Measurements from ENCODE around the gene ACOT12. TPM values are rescaled to one million over a fixed set of nuclear protein-coding genes. Genes with fewer than 3 reads are reported as not detected.
"Not testable (repeated sequence)": the region's sequence is repeated elsewhere in the genome, so short reads cannot be mapped to it uniquely, and the experiment has no call there.

The ACOT12 gene
- total RNA-seq, 4 donors from 2014 or later, result 0.55 TPM; not detected in 3

DNA sequence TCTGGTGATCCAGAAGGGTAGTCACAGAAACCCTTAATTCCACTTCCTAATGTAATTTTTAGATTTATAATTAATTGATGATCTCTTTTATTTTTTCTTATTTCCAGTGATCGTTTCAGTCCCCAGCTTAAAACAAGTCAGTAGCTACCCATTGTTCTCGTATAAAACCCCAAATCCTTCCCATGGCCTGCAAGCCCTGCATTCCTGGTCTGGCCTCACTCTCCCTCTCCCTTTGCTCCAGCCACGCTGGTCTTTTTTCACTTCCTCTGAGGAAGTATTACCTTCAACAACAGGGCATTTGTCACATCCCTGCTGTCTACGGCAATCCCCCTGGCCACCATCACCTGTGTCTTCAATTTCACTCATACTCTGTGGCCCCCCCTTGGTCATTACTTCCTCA, 44.8 kb downstream of the ACOT12 start:
- intact Hi-C loops (cut with DNase I; ENCODE audit: low total_unique reads), result no loop called here
- no peak overlapping the region for H3K4me3 ChIP-seq
- TF ChIP-seq POLR2A (IDR thresholded peaks at IDR 0.05), result no peak
- TF ChIP-seq, protein P1, sequence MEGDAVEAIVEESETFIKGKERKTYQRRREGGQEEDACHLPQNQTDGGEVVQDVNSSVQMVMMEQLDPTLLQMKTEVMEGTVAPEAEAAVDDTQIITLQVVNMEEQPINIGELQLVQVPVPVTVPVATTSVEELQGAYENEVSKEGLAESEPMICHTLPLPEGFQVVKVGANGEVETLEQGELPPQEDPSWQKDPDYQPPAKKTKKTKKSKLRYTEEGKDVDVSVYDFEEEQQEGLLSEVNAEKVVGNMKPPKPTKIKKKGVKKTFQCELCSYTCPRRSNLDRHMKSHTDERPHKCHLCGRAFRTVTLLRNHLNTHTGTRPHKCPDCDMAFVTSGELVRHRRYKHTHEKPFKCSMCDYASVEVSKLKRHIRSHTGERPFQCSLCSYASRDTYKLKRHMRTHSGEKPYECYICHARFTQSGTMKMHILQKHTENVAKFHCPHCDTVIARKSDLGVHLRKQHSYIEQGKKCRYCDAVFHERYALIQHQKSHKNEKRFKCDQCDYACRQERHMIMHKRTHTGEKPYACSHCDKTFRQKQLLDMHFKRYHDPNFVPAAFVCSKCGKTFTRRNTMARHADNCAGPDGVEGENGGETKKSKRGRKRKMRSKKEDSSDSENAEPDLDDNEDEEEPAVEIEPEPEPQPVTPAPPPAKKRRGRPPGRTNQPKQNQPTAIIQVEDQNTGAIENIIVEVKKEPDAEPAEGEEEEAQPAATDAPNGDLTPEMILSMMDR (IDR thresholded peaks at IDR 0.05), result no peak
- H3K4me1 ChIP-seq, result no peaks in the 10 kb centered on the region
- H3K27me3 ChIP-seq, result no peaks in the 10 kb centered on the region
- H3K9me3 ChIP-seq, result no peaks in the 10 kb centered on the region
- no peak overlapping the region for H3K27ac ChIP-seq
- no peak for DNase-seq
- H3K36me3 ChIP-seq, result no peaks in the 10 kb centered on the region

DNA sequence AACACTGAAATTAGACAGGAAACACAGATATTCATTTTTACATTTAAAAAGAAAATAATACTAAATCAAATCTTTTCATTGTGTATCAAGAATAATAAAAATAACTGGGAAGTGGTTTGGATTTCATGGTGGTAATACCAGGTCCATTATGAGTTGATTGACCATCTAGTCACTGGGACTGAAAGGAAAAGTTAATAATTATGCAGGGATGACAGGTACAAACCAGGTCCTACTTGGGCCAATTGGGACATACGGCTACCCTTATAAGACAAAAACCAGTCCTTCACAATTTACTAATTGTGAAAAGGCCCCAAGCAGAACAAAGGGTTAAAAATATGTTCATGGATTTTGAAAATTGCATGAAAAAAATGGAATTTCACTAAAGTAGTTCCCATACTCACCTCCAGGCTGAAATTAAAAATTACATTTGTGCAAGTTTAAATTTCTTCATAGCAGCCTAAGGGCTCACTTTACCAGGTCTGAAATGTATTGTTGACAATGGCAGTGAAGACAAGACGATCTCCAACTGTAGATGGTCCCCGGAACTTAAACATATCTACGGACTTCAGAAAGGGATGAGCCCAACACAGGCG, 48.4 kb downstream of the ACOT12 start:
- no peak for TF ChIP-seq POLR2A (IDR thresholded peaks at IDR 0.05)
- TF ChIP-seq, protein P1 (IDR thresholded peaks at IDR 0.05), result no peak
- Histone ChIP-seq H3K4me3 (no peak overlapping the region), H3K4me1 (no peaks in the 10 kb centered on the region), H3K27me3 (no peaks in the 10 kb centered on the region), H3K9me3 (no peaks in the 10 kb centered on the region), H3K36me3 (no peaks in the 10 kb centered on the region), H3K27ac (no peak overlapping the region)
- intact Hi-C loops (cut with DNase I; ENCODE audit: low total_unique reads), result no loop called here
- no peak for DNase-seq

DNA sequence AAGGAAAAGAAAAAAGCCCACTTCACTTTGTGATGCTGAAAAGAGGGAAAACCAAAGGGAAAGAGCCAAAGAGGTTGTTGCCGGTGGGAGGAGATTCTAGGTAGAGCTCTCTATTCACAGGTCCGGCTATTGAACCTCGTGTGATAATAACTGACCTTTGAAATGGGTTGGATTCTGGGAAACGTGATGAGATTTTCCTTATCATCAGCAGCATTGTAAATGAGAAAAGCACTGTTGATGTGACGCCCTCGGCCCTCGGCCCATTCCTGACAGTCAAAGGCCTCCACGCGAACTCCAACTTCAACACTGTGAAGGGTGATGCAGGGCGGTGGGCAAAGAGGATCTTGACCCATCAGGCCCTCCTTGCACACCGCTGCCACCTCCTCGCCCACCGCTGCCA, 49.2 kb downstream of the ACOT12 start:
- H3K4me3 ChIP-seq, result no peak overlapping the region
- intact Hi-C loops (cut with DNase I; ENCODE audit: low total_unique reads), result no loop called here
- no peak for TF ChIP-seq POLR2A (IDR thresholded peaks at IDR 0.05)
- TF ChIP-seq, protein P1 (IDR thresholded peaks at IDR 0.05), result no peak
- H3K27me3 ChIP-seq, result no peaks in the 10 kb centered on the region
- no peaks in the 10 kb centered on the region for H3K36me3 ChIP-seq
- DNase-seq, result no peak
- no peak overlapping the region for H3K27ac ChIP-seq
- no peaks in the 10 kb centered on the region for H3K9me3 ChIP-seq
- no peaks in the 10 kb centered on the region for H3K4me1 ChIP-seq

DNA sequence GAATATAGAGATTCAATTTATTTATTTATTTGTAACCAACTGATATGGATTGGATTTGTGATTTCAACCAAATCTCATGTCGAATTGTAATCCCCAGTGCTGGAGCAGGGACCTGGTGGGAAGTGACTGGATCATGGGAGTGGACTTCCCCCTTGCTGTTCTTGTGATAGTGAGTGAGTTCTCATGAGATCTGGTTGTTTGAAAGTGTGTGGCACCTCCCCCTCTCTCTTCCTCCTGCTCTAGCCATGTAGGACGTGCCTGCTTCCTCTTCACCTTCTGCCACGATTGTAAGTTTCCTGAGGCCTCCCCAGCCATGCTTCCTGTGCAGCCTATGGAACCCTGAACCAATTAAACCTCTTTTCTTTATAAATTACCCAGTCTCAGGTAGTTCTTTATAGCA, 55.7 kb downstream of the ACOT12 start:
- H3K27me3 ChIP-seq; H3K9me3 ChIP-seq; H3K36me3 ChIP-seq; H3K4me3 ChIP-seq; intact Hi-C loops (cut with DNase I; ENCODE audit: low total_unique reads); H3K27ac ChIP-seq; DNase-seq; H3K4me1 ChIP-seq: not testable (repeated sequence)

DNA sequence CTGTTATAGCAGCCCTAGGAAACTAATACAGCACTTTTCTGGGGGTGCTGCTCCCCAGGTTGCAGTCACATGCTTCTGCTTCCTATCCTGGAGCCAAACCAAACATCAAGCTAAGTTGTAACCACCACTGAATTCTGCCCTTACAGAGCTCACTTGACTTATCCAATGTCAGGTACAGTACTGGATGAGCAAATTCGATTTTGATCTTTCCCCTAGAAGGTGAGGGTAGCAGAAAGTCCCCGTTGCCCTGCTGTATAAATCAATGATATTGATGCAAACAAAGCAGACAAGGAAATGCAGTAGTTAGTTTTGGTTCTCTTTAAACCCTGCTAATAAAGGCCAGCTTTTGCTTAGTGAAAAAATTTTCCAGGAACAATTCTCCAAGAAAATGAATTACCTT, 56.1 kb downstream of the ACOT12 start:
- no peak overlapping the region for H3K4me3 ChIP-seq
- H3K36me3 ChIP-seq, result no peaks in the 10 kb centered on the region
- DNase-seq, result no peak
- H3K27me3 ChIP-seq, result no peaks in the 10 kb centered on the region
- H3K4me1 ChIP-seq, result no peaks in the 10 kb centered on the region
- TF ChIP-seq POLR2A (IDR thresholded peaks at IDR 0.05), result no peak
- TF ChIP-seq, protein P1 (IDR thresholded peaks at IDR 0.05), result no peak
- H3K27ac ChIP-seq, result no peak overlapping the region
- intact Hi-C loops (cut with DNase I; ENCODE audit: low total_unique reads), result no loop called here
- no peaks in the 10 kb centered on the region for H3K9me3 ChIP-seq

DNA sequence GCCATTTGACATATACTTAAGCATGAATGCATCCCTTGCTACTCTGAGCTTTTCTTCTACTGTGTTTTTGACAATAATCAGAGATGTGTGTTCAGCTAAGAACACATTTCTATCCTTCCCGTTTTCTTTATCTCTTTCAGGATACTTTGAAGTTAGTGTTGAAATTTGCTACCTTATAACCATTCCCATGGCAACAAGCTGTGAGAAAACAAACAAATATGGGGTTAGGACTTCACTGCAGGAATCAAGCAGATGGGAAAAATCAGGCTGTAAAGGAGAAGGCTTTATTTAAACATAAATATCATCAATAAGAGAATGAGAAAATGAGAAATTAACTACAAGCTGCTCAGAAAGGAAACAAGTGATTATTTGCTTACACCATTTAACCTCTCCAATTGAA, 57.4 kb downstream of the ACOT12 start:
- H3K9me3 ChIP-seq, result no peaks in the 10 kb centered on the region
- intact Hi-C loops (cut with DNase I; ENCODE audit: low total_unique reads), result no loop called here
- no peak overlapping the region for H3K27ac ChIP-seq
- no peaks in the 10 kb centered on the region for H3K4me1 ChIP-seq
- H3K4me3 ChIP-seq, result no peak overlapping the region
- no peaks in the 10 kb centered on the region for H3K36me3 ChIP-seq
- H3K27me3 ChIP-seq, result no peaks in the 10 kb centered on the region
- TF ChIP-seq, protein P1 (IDR thresholded peaks at IDR 0.05), result no peak
- TF ChIP-seq POLR2A (IDR thresholded peaks at IDR 0.05), result no peak
- DNase-seq, result no peak

Data from uterus (tissue), 4 donors.